Aorta (tissue), 5 donors: ENCODE data around the gene TNRC18. TPM values are rescaled to one million over a fixed set of nuclear protein-coding genes. Genes with fewer than 3 reads are reported as not detected.
A peak's percentile ranks its signal among the peaks of the same experiment; 100 is the strongest.
"Not testable (repeated sequence)": the region's sequence is repeated elsewhere in the genome, so short reads cannot be mapped to it uniquely, and the experiment has no call there.

ENCODE experiments used
- ATAC-seq: fragments of 200-7000 bp; cut with Tn5 transposase; one replicate; pipeline ENCODE4 v1.9.1; 2022; ENCODE audit warnings: moderate library complexity; ENCODE audit not compliant: low FRiP score
- DNase-seq, 2 donors: peaks; one replicate each; pipeline ENCODE4 v3.0.0-alpha.2; 2020
- H3K27ac ChIP-seq, 2 donors: one replicate each; pipeline ENCODE4 v1.5.1; 2013; ENCODE audit warnings: low read length in 2 of 2, mild to moderate bottlenecking in 2 of 2, moderate library complexity in 2 of 2, control low read depth in 1 of 2, inconsistent platforms in 1 of 2, low read depth in 1 of 2
- H3K27me3 ChIP-seq, 2 donors: one replicate each; pipeline ENCODE4 v1.6.1; 2013; ENCODE audit warnings: control low read depth in 1 of 2, low read length in 1 of 2, mild to moderate bottlenecking in 1 of 2, moderate library complexity in 1 of 2; ENCODE audit not compliant: insufficient read depth in 2 of 2, control insufficient read depth in 1 of 2
- H3K36me3 ChIP-seq, 2 donors: one replicate each; pipeline ENCODE4 v1.6.1; 2013; ENCODE audit warnings: control low read depth in 1 of 2, low read length in 1 of 2, mild to moderate bottlenecking in 1 of 2; ENCODE audit not compliant: insufficient read depth in 2 of 2, control insufficient read depth in 1 of 2
- H3K4me1 ChIP-seq, 2 donors: one replicate each; pipeline ENCODE4 v1.6.1; 2013; ENCODE audit warnings: low read length in 2 of 2, control low read depth in 1 of 2, mild to moderate bottlenecking in 1 of 2, moderate library complexity in 1 of 2; ENCODE audit not compliant: insufficient read depth in 2 of 2, control insufficient read depth in 1 of 2
- H3K4me3 ChIP-seq, 2 donors: one replicate each; pipeline ENCODE4 v1.5.1; 2013; ENCODE audit warnings: low read length in 2 of 2, control low read depth in 1 of 2, mild to moderate bottlenecking in 1 of 2
- H3K9me3 ChIP-seq: one replicate; pipeline ENCODE4 v1.6.1; 2013; ENCODE audit warnings: mild to moderate bottlenecking, low read length; ENCODE audit not compliant: control insufficient read depth
- WGBS, 2 donors: extraction: QIAGEN DNeasy Blood & Tissue Kit; methylation state at CpG; one replicate each; pipeline ENCODE4 v1.1.7; 2013; 5-methylcytosine and 5-hydroxymethylcytosine counted together
- intact Hi-C, 2 donors: fragments of 100-400 bp; cut with DNase I; formaldehyde crosslinking; loops; one replicate each; pipeline versions ENCODE4 v1.14.2 to v1.15.0; 2022
- polyA plus RNA-seq, 2 donors: library from polyadenylated mRNA; stranded (reverse); fragments of 200-250 nt; gene quantifications; one replicate each; pipeline ENCODE4 v1.2.3, GENCODE V29; 2013
- total RNA-seq, 2 donors: library from RNA; stranded (reverse); fragmentation: NEBNext Ultra II Directional; extraction: Animal tissue kit (Norgen Biotek cat#: 25700); gene quantifications; one replicate each; pipeline ENCODE4 v1.2.1, GENCODE V29; 2021
- donor health status: healthy with polysubstance abuse.
- donor health status: Bipolar disorder and iron deficiency.
- donor health status: DM: no; HTN: no; CAD: no.
- donor health status: DM: no; HTN: no; CAD: no.
- donor health status: DM: yes; HTN: yes; CAD: no.

The TNRC18 gene
- total and polyA plus RNA-seq, 4 donors: 41.8 to 132 (median 78.2) TPM

GRCh38 chr7:5360021-5360420 lies 63.6 kb downstream of the TNRC18 start:
- H3K9me3 ChIP-seq, H3K27me3 ChIP-seq, DNase-seq, H3K4me3 ChIP-seq, H3K4me1 ChIP-seq, ATAC-seq, H3K27ac ChIP-seq: not testable (repeated sequence)
- H3K36me3 ChIP-seq: peaks cover 0 to 20% of the 10 kb centered on the region in 2 donors
- WGBS, 2 donors: 66 to 71% methylated on average over 6 of the region's 6 CpGs
- intact Hi-C loops: loop anchor here (10.0 kb wide), 1 partner anchor 95 kb away; no protein-coding TSS in a partner anchor

- Histone ChIP-seq H3K4me3 (no peak overlapping the region), H3K27me3 (no peaks in the 10 kb centered on the region), H3K4me1 (no peaks in the 10 kb centered on the region), H3K36me3 (peaks cover 0 to 20% of the 10 kb centered on the region in 2 donors), H3K27ac (no peak overlapping the region), H3K9me3 (no peaks in the 10 kb centered on the region)
- DNase-seq: no peak
- 76 to 83% methylated on average over 9 of the region's 9 CpGs for WGBS, 2 donors
- no peak for ATAC-seq
- intact Hi-C loops: no loop called here
Measured at GRCh38 chr7:5359344-5359743, 64.3 kb downstream of the TNRC18 start.

DNA sequence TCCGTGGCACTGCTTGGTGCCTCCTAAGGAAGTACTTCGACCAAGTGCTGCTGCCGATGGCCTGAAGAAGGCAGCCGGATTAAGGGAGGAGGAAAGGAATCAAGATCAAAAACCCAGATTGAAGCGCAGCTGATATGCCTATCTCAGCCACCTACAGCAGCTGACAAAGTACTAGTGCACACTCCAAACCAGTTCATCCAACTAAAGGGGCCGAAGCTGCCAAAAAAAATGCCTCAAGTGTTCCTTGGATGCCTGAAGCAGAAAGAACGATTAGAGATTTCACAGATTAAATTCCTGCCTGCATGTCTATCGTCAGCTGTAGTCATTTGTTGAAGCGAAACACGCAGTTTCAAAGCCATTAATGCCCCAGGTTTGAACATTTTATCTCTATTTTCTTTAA lies 65.7 kb downstream of the TNRC18 start:
- ATAC-seq (no peak), DNase-seq (no peak)
- Histone ChIP-seq H3K27ac (no peak overlapping the region), H3K9me3 (no peaks in the 10 kb centered on the region), H3K36me3 (peaks cover 0 to 20% of the 10 kb centered on the region in 2 donors), H3K4me3 (no peak overlapping the region), H3K27me3 (no peaks in the 10 kb centered on the region), H3K4me1 (no peaks in the 10 kb centered on the region)
- 3 to 8% methylated on average over 10 of the region's 10 CpGs for WGBS, 2 donors
- intact Hi-C loops: no loop called here

GRCh38 chr7:5356751-5357119 lies 66.9 kb downstream of the TNRC18 start:
- Histone ChIP-seq H3K9me3 (no peaks in the 10 kb centered on the region), H3K27ac (no peak overlapping the region), H3K4me1 (no peaks in the 10 kb centered on the region), H3K27me3 (no peaks in the 10 kb centered on the region), H3K4me3 (no peak overlapping the region), H3K36me3 (peaks cover 0 to 13% of the 10 kb centered on the region in 2 donors)
- no peak for ATAC-seq
- intact Hi-C loops: no loop called here
- DNase-seq: no peak
- WGBS, 2 donors: 88 to 94% methylated on average over 16 of the region's 16 CpGs

DNA sequence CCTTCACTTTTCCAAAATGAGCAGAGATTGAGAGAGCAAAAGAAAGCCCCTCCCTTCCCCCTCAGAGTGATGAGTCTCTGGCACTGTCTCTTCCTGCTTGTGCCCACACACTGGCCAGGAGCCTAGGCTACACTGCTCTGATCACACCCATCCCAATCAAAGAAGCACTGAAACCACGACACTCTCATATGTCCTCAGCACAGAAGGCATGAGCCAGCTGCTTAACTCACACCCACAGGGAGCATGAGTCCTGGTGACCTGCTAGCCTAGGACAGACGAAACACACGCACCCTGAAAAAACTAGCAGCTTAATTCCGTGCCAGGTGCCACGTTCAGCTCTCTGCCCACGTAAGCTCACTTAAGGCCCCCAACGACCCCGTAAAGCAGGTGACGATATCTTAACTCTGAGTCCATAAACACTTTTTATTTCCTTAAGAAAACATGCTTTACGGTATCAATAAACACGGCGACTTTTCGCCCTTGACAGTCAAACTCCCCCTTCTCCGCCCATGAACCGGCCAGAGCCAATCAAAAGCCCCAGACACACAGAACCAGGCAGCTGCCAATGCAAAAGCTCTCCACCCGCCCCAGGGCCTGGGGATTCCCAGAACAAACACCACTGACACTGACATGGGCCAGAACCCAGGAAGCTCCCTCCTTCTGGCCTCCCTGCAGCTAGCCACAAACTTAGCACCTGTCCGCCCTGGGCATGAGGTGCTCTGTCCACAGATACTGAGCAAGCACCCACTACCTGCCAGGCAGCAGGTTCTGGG lies 69.0 kb downstream of the TNRC18 start:
- ATAC-seq (peak; percentile 19), DNase-seq (no peak)
- no peaks in the 10 kb centered on the region for H3K9me3 ChIP-seq
- H3K27me3 ChIP-seq: no peaks in the 10 kb centered on the region
- 21 to 25% methylated on average over 17 of the region's 17 CpGs for WGBS, 2 donors
- intact Hi-C loops: no loop called here
- peaks cover 0 to 7% of the 10 kb centered on the region in 2 donors for H3K36me3 ChIP-seq
- H3K4me3 ChIP-seq: no peak overlapping the region
- no peaks in the 10 kb centered on the region for H3K4me1 ChIP-seq
- H3K27ac ChIP-seq: no peak overlapping the region

GRCh38 chr7:5352440-5353010 lies 71.1 kb downstream of the TNRC18 start:
- intact Hi-C loops: no loop called here
- H3K4me3 ChIP-seq: no peak overlapping the region
- DNase-seq (no peak), ATAC-seq (no peak)
- no peaks in the 10 kb centered on the region for H3K4me1 ChIP-seq
- no peaks in the 10 kb centered on the region for H3K27me3 ChIP-seq
- no peaks in the 10 kb centered on the region for H3K9me3 ChIP-seq
- H3K36me3 ChIP-seq: peaks cover 0 to 2% of the 10 kb centered on the region in 2 donors
- WGBS, 2 donors: 86 to 91% methylated on average over 19 of the region's 19 CpGs
- no peak overlapping the region for H3K27ac ChIP-seq

DNA sequence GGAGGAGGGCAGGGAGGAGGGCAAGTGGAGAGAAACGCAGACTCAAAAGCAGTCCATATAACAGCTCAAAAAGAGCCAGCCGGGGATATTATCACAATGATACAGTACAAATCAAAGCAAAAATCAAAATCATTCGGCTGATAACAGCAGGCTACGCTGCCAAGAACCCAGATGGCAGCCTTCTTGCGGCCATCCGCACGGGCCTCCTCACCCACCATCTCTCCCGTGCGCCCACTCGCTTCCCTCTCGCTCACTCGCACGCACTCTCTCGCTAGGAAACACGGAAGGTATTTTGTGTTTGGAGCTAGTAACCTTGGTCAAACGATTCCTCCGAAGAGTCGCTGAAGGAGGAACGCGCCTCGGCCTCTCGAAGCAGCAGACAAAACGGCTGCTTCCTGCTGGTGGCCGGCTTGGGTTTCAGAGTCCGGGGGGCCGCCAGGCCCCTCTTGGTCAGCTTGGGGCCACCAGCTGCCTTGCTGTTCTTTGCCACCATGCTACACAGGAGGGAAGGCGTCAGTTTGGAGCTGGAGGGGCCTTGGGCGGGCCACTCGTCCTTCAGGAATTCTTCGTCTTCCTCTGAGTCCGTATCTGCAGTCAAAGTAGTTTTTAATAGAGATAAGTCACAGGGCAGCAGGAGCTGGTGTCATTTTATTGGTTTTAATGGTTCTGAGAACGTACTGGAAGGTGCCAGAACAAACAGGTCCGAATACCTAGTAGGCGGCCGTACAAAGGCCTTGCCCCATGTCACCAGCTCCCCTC lies 71.9 kb downstream of the TNRC18 start:
- ATAC-seq (no peak), DNase-seq (no peak)
- no peaks in the 10 kb centered on the region for H3K4me1 ChIP-seq
- intact Hi-C loops: no loop called here
- H3K4me3 ChIP-seq: no peak overlapping the region
- no peak overlapping the region for H3K27ac ChIP-seq
- H3K27me3 ChIP-seq: no peaks in the 10 kb centered on the region
- 76 to 79% methylated on average over 34 to 35 of the region's 35 CpGs for WGBS, 2 donors
- peaks cover 0 to 2% of the 10 kb centered on the region in 2 donors for H3K36me3 ChIP-seq
- H3K9me3 ChIP-seq: no peaks in the 10 kb centered on the region

DNA sequence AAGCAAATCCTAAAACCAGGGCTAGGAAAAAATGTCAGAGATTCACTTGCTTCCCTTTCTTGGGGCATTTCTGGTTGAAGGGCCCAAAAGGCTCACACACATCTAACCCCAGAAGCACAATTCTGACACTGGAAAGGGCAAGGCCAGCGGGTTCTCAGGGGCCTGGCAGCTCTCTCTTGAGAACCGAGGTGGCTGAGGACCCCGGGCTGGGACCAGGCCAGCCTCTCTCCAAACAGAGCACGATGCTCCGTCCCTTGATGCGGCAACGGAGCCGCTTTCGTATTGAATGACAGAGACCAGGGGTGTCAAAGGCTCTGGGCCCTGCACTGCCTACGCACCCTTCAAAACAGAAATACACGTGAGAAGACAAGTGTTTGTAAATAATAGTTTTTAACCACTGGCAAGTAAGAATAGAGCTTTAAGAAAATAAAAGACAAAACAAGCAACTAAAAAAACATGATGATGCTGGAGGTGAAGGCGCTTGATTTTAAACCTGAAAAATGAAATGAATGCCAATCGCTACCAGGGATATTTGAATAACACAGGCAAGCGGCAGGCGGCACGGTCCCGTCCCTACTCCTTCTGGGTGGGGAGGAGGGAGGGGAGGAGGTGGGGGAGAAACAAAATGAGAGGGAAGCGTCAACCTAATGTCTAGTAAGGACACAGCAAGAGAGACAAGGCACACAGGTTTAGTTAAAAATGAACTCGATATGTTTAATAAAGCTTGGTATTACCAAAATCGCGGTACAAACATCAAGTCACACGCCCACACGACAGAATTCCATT lies 72.8 kb downstream of the TNRC18 start:
- Histone ChIP-seq H3K36me3 (peaks cover 2 to 3% of the 10 kb centered on the region in 2 donors), H3K4me3 (no peak overlapping the region), H3K27ac (no peak overlapping the region), H3K4me1 (no peaks in the 10 kb centered on the region), H3K27me3 (no peaks in the 10 kb centered on the region), H3K9me3 (no peaks in the 10 kb centered on the region)
- WGBS, 2 donors: 84 to 87% methylated on average over 23 of the region's 23 CpGs
- intact Hi-C loops: no loop called here
- no peak for DNase-seq
- no peak for ATAC-seq
